NCI-H2171 (cell line): ENCODE results near the gene FBN2.

Experiments
- DNase-seq: peaks from one replicate; lab custom pipeline; 2025; lab: John Stamatoyannopoulos, UW

The FBN2 gene

GRCh38 chr5:128538000-128538249, at the start of gene FBN2:
FBN2 (minus strand) TSS chr5:128538245; CDS start chr5:128537603, 642 bp downstream.
- DNase-seq, result no peak

GRCh38 chr5:128587275-128587674, 49.2 kb upstream of the FBN2 start:
- DNase-seq, result no peak

GRCh38 chr5:128586848-128587247, 48.8 kb upstream of the FBN2 start:
- no peak for DNase-seq

GRCh38 chr5:128579639-128580038, 41.6 kb upstream of the FBN2 start:
- no peak for DNase-seq

GRCh38 chr5:128579093-128579492, 41.0 kb upstream of the FBN2 start:
- DNase-seq, result no peak

- no peak for DNase-seq
These were observed 36.0 kb upstream of the FBN2 start for GRCh38 chr5:128574041-128574440.

- DNase-seq, result no peak
These were observed 34.9 kb upstream of the FBN2 start for GRCh38 chr5:128572930-128573319.

- DNase-seq, result no peak
These were observed 34.2 kb upstream of the FBN2 start for GRCh38 chr5:128572051-128572929.

GRCh38 chr5:128566178-128566577, 28.1 kb upstream of the FBN2 start:
- DNase-seq, result no peak

- DNase-seq, result no peak
These were observed 21.6 kb upstream of the FBN2 start for GRCh38 chr5:128559300-128560297.

GRCh38 chr5:128553747-128554146, 15.7 kb upstream of the FBN2 start:
- no peak for DNase-seq

GRCh38 chr5:128551476-128551875, 13.4 kb upstream of the FBN2 start:
- no peak for DNase-seq

GRCh38 chr5:128549496-128549895, 11.5 kb upstream of the FBN2 start:
- DNase-seq, result no peak

GRCh38 chr5:128546658-128547281, 8.7 kb upstream of the FBN2 start:
- DNase-seq, result no peak

- DNase-seq, result no peak
These were observed 3.3 kb upstream of the FBN2 start for GRCh38 chr5:128541385-128541784.

- no peak for DNase-seq
These were observed 989 bp upstream of the FBN2 start for GRCh38 chr5:128539038-128539429.

- no peak for DNase-seq
These were observed 399 bp upstream of the FBN2 start for GRCh38 chr5:128538250-128539037.

GRCh38 chr5:128537221-128537999, 635 bp downstream of the FBN2 start:
- no peak for DNase-seq

GRCh38 chr5:128536254-128537220, 1.5 kb downstream of the FBN2 start:
- DNase-seq, result no peak

GRCh38 chr5:128535251-128535650, 2.8 kb downstream of the FBN2 start:
- DNase-seq, result no peak
